ENCODE data around the gene RNF44. TPM values are rescaled to one million over a fixed set of nuclear protein-coding genes. Genes with fewer than 3 reads are reported as not detected.

Gene RNF44
- total RNA-seq, 1 experiment from 2014 or later, result 58.4 TPM

DNA sequence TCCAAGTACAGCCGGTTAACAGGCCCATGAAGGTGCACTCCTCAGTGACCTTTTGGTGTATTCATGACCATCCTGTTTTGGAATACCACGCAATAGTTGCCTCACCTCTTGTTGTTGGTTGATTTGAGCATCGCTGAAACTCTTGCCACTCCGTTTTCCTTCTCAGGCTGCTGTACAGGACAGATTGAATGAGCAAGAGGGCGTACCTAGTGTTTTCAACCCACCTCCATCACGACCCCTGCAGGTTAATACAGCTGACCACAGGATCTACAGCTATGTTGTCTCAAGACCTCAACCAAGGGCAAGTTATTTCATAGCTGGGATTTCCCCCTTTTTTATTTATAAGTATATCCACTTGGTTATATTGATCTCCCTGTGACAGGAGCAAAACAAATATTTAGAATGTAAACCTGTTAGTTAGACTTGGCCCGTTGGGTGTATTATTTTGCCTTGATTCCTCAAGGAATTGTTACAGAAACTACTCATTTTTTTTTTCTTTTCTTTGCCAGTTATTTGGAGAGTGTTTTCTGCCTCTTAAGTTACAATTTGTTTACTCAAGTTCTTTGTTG, 50.9 kb downstream of the RNF44 start:
- POLR2A ChIA-PET, result no interaction called here
- no peaks in the 10 kb centered on the region for H4K20me1 ChIP-seq (ENCODE audit: insufficient read depth)

More for the DNA sequence above, 50.9 kb downstream of the RNF44 start:
- H3K27me3 ChIP-seq (ENCODE audit: insufficient read depth, low read length), result no peaks in the 10 kb centered on the region
- no peak overlapping the region for H3K9ac ChIP-seq (ENCODE audit: low read length)
- CTCF ChIA-PET, result no interaction called here
- H3K9me3 ChIP-seq (ENCODE audit: control insufficient read depth in 1 of 2, insufficient read depth in 1 of 2, low read depth in 1 of 2, low read length in 2 of 2), result no peaks in the 10 kb centered on the region
- no peak overlapping the region for H2AFZ ChIP-seq (ENCODE audit: low read depth, low read length, poor library complexity, severe bottlenecking)
- RAD21 ChIA-PET (ENCODE audit: low non-redundant PET in 1 of 2, low total read pairs in 2 of 2, uncharacterized antibody in 2 of 2, unreplicated experiment in 2 of 2), result no interaction called here
- H3K4me1 ChIP-seq (ENCODE audit: control insufficient read depth in 1 of 2, insufficient read depth in 2 of 2, low read length in 2 of 2), result peaks cover 0 to 7% of the 10 kb centered on the region in 2 experiments; a peak in 1 of 4 replicates
- H3K9me2 ChIP-seq (ENCODE audit: insufficient read depth), result no peaks in the 10 kb centered on the region
- DNase-seq (ENCODE audit: low read depth, low spot score), result no peak
- ATAC-seq, result no peak
- BruUV-seq (replicated peaks), result no TSS peak
- no peak overlapping the region for H3K4me3 ChIP-seq (replicated peaks in 1 of 2; ENCODE audit: low read depth in 1 of 2, low read length in 2 of 2)
- TF ChIP-seq EZH2 (IDR thresholded peaks at IDR 0.05), result no peak
- TF ChIP-seq FOSL1 (IDR thresholded peaks at IDR 0.05; ENCODE audit: low read depth), result no peak
- no peak for TF ChIP-seq YY1 (IDR thresholded peaks at IDR 0.05; ENCODE audit: extremely low read depth, insufficient replicate concordance, low read depth, low read length)
- TF ChIP-seq CEBPB (IDR thresholded peaks at IDR 0.05; ENCODE audit: low read depth), result no peak
- no peak for TF ChIP-seq ZFX (IDR thresholded peaks at IDR 0.05)
- TF ChIP-seq EGR1 (IDR thresholded peaks at IDR 0.05; ENCODE audit: low read depth), result no peak
- TF ChIP-seq ELF1 (IDR thresholded peaks at IDR 0.05; ENCODE audit: borderline replicate concordance, low read depth), result no peak
- TF ChIP-seq, protein P1, sequence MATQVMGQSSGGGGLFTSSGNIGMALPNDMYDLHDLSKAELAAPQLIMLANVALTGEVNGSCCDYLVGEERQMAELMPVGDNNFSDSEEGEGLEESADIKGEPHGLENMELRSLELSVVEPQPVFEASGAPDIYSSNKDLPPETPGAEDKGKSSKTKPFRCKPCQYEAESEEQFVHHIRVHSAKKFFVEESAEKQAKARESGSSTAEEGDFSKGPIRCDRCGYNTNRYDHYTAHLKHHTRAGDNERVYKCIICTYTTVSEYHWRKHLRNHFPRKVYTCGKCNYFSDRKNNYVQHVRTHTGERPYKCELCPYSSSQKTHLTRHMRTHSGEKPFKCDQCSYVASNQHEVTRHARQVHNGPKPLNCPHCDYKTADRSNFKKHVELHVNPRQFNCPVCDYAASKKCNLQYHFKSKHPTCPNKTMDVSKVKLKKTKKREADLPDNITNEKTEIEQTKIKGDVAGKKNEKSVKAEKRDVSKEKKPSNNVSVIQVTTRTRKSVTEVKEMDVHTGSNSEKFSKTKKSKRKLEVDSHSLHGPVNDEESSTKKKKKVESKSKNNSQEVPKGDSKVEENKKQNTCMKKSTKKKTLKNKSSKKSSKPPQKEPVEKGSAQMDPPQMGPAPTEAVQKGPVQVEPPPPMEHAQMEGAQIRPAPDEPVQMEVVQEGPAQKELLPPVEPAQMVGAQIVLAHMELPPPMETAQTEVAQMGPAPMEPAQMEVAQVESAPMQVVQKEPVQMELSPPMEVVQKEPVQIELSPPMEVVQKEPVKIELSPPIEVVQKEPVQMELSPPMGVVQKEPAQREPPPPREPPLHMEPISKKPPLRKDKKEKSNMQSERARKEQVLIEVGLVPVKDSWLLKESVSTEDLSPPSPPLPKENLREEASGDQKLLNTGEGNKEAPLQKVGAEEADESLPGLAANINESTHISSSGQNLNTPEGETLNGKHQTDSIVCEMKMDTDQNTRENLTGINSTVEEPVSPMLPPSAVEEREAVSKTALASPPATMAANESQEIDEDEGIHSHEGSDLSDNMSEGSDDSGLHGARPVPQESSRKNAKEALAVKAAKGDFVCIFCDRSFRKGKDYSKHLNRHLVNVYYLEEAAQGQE (IDR thresholded peaks at IDR 0.05; ENCODE audit: low read depth), result no peak
- TF ChIP-seq SP1 (IDR thresholded peaks at IDR 0.05; ENCODE audit: low read depth), result no peak
- no peak for TF ChIP-seq JUND (IDR thresholded peaks at IDR 0.05)
- no peak for TF ChIP-seq POLR2AphosphoS5 (IDR thresholded peaks at IDR 0.05; ENCODE audit: low read depth, low read length)
- TF ChIP-seq RAD21 (IDR thresholded peaks at IDR 0.05; ENCODE audit: low read depth), result no peak
- TF ChIP-seq SRF (IDR thresholded peaks at IDR 0.05; ENCODE audit: low read depth), result no peak
- TF ChIP-seq, protein P2, sequence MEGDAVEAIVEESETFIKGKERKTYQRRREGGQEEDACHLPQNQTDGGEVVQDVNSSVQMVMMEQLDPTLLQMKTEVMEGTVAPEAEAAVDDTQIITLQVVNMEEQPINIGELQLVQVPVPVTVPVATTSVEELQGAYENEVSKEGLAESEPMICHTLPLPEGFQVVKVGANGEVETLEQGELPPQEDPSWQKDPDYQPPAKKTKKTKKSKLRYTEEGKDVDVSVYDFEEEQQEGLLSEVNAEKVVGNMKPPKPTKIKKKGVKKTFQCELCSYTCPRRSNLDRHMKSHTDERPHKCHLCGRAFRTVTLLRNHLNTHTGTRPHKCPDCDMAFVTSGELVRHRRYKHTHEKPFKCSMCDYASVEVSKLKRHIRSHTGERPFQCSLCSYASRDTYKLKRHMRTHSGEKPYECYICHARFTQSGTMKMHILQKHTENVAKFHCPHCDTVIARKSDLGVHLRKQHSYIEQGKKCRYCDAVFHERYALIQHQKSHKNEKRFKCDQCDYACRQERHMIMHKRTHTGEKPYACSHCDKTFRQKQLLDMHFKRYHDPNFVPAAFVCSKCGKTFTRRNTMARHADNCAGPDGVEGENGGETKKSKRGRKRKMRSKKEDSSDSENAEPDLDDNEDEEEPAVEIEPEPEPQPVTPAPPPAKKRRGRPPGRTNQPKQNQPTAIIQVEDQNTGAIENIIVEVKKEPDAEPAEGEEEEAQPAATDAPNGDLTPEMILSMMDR (IDR thresholded peaks at IDR 0.05 in 2 of 3, conservative IDR thresholded peaks at IDR 0.05 in 1 of 3; ENCODE audit: borderline replicate concordance in 1 of 3, insufficient read depth in 1 of 3, low read depth in 2 of 3, low read length in 2 of 3), result no peak
- TF ChIP-seq, protein P3, sequence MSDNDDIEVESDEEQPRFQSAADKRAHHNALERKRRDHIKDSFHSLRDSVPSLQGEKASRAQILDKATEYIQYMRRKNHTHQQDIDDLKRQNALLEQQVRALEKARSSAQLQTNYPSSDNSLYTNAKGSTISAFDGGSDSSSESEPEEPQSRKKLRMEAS (IDR thresholded peaks at IDR 0.05), result no peak
- peaks cover 6 to 30% of the 10 kb centered on the region in 2 experiments; a peak in 3 of 4 replicates for H3K36me3 ChIP-seq (ENCODE audit: control insufficient read depth in 1 of 2, insufficient read depth in 2 of 2, low read length in 2 of 2)
- peaks cover 66% of the 10 kb centered on the region for H3K79me2 ChIP-seq (ENCODE audit: insufficient read depth, low read length)
- no peak overlapping the region for H3K4me2 ChIP-seq (ENCODE audit: low read length)
- intact Hi-C loops (cut with micrococcal nuclease), result no loop called here
- H3K27ac ChIP-seq (ENCODE audit: low read depth, low read length), result no peak overlapping the region
